NCI-H526 (cell line): ENCODE results near the gene OR5K2.

Source experiments
- DNase-seq, 2 experiments: peaks; one replicate each; lab custom pipeline; 2025; lab: John Stamatoyannopoulos, UW

Gene OR5K2

DNA sequence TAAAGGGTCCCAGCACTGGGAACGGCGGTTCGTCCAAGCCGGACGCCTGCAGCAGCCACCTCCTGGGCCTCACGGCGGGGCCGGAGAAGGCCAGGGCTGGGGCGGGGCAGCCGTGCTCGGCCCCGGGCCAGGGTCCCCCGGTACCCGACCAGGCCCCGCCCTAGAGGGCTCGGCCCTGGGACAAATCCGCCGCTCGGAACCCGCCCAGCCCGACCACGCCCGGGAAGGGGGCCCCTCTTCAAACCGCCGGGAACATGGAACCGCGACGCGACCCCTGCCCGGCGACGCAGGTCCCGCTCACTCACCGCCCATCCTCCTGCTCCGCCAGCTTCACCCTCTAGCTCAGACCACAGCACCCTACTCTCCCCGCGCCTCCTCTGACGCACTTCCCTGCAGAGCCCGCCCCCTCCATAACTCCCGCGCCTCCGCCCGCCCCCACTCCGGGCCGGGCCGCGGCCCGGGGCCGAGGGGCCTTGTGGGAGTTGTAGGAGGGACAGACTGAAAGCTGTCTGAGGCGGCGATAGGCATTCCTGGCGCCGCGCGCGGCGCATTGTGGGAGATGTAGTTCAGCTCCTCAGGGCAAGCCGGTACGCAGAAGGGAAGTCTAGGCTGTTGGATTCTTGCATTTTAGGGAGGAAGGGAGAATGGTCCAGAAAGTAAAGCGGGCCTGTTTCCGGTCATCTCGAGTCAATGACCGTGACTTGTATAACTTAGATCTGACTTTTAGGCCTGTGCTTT is 25.2 kb downstream of the OR5K2 start, which contains the start of gene CLDND1:
TSS of gene CLDND1 (minus strand) at position 359 of the 738 bp plus-strand sequence. CDS start 1,478 bp downstream, outside the sequence.
- peak; percentile 92 to 96 for DNase-seq

DNA sequence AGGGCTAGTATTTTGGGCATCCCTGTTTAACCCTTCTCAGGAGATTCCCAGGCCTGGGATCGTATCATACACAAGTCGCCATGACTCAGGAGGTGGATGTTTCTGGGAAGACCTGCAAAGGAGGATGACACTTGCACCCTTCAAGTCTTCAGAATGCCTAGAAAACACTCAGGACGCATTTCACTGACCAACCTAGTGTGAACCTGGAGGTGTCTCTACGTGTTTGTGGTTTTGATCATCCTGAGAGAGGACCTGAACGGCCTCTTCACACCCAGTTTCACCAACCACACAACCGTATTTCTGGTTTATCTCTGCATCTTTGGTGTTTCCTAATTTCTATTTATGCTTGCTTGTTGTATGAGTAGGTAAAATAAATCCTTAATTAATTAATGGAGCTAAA is 28.0 kb downstream of the OR5K2 start:
- no peak for DNase-seq

DNA sequence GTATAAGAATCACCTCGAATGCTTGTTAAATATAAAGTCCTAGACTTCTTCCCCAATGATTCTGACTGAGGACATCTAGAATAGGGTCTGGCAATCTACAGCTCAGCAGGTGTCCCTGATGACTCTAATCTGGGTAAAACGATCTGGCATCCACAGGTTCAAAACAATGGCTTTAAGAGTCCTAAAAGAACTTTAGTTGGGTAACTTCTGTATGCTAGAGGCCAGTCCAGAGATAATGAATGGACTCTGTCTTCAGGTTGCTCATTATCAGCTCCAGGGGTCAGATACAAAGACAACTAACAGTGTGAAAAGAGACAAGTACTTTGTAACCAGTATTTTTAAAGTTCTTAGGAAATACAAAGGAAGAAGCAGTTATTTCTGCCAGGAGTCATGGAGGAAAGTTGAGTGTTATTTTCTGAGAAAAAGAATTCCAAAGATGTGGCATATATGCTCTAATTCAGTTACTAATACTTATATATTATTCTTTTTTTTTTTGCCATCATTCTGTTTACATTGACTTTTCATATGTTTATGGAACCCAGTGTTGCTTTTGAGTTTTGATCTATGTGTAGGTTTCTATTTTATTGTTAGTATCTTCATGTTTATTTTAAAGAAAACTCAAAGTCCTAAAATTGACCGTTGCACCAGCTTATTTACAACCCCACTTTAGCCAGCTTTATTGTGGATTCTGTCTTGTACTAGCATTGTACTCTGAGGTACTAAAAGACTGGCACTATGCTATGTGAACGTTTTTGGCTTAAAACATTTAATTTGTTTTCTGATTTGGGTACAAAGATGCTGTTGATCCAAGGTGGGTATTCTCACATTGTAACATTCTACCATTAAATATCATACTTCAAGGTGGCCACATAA is 31.2 kb downstream of the OR5K2 start:
- DNase-seq, result no peak

GRCh38 chr3:98529856-98530459 is 32.5 kb downstream of the OR5K2 start:
- no peak for DNase-seq

DNA sequence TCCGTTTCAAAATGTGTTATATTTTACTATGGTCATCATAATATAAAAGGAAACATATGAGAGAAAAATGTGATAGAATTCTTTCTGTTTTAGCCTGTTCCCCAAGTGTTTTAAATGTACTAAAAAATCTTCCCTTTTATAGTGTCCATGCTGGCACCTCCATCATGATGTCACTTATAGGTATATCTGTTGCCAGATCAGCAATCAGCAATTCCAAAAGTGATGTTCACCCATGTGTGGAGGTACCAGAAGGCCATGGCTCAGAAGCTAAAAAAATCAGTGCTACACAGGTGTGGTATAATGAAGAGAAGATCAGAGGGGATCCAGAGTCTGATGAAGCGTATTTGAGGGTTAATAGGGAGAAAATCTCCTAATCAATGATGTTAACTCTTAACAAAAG is 33.2 kb downstream of the OR5K2 start:
- no peak for DNase-seq

- no peak for DNase-seq
Observed at GRCh38 chr3:98531622-98532274, 34.3 kb downstream of the OR5K2 start, which contains the start of gene GPR15. GPR15 (plus strand) TSS chr3:98531978; CDS start chr3:98532034, 56 bp downstream.

DNA sequence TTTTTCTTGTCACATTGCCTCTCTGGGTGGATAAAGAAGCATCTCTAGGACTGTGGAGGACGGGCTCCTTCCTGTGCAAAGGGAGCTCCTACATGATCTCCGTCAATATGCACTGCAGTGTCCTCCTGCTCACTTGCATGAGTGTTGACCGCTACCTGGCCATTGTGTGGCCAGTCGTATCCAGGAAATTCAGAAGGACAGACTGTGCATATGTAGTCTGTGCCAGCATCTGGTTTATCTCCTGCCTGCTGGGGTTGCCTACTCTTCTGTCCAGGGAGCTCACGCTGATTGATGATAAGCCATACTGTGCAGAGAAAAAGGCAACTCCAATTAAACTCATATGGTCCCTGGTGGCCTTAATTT is 34.8 kb downstream of the OR5K2 start:
- DNase-seq, result no peak

GRCh38 chr3:98532709-98533571 is 35.5 kb downstream of the OR5K2 start:
- DNase-seq, result no peak

DNA sequence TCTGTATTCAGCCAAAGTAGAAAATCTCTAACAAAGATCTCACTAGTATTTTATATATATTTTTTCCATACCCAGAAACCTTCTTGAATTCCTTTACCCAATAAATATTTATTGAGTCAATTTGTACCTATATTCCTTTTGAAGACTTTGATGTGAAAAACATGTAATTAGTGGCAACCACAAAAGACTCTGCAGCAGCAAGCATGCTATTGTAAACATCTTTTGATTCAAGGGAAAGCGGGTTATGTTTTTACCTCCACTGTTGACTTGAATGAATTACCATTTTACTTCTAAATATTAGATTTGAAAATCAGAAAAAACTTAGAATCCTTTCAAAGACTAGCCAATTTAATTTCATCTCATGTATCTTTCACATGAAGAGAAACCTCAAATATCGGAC is 36.7 kb downstream of the OR5K2 start:
- DNase-seq, result no peak

DNA sequence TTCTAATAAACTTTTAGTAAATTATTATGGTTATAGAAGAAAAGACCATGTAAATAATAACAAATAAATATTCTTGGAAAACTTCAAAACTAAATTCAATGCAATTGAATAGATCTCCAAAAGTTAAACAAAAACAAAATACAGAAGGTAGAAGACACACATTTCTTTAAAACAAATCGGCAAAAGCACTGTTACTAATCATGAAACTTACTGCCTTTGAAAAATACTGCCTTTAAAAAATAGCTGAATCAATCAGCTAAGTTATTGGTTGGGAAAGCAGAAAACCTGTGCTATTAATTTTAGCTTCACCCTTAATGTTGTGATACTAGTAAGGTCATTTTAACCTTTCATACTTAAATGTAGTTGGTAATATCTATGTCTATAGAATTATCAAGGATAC is 37.3 kb downstream of the OR5K2 start:
- no peak for DNase-seq

- no peak for DNase-seq
Observed at GRCh38 chr3:98536456-98537017, 39.1 kb downstream of the OR5K2 start.

DNA sequence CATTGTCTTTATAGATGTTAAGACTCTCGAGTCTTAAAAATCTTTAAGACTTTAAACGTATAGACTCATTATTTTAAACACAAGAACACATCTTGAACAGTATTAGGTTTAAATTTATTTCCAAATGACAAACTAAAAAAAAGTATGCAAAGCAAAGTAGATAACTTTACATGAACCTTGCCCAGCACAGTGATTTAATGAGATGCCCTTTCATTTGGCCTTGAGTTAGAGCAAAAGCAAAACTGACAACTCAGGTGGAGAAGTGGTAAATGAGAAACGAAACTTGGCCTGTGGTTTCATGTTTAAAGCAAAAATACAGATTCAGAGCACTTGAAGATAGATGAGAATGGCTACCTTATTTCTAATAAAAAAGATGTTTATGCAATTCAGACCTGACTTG is 42.9 kb downstream of the OR5K2 start:
- DNase-seq, result no peak

DNA sequence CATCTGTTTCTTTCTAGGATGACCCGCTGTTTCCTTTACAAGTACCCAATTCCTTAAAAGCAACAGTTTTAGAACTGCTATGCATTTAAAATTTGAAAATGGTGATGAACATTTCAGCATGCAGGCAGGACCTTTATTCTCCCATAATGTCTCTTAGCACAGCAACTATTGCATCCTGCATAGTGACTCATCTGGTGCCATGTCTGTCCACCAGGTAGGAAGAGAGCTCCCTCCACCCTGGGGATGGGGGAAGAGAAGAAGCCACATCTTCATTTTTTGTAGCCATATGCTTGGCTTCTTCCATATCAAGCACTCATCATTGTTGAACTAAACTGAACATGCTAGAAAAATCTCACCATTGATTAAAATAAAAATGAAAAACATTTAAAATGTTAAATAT is 44.2 kb downstream of the OR5K2 start:
- no peak for DNase-seq

GRCh38 chr3:98542623-98543022 is 45.1 kb downstream of the OR5K2 start:
- DNase-seq, result no peak

DNA sequence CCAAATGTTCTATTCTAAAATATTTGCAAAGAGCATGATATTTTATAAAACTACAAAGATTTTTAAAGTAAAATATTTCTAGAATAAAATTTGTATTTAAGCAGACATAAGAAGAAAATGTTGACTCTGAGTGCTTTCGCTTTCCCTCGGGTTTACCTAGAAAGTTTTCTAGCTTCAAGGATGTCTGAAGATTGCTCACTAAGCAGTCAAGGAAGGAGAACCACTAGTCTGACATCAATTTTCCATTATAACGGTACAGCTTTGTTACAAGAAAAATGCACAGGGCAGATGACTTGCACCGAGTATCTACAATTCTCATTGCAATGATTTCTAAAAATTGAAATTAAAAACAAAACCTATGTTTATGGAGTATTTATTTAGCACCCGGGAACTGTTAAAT is 48.5 kb downstream of the OR5K2 start:
- DNase-seq, result no peak
